ENCODE results near the gene DNAJC3.

Gene DNAJC3

GRCh38 chr13:95822303-95822702 is 145.4 kb downstream of the DNAJC3 start:
- H3K4me3 ChIP-seq: no peak overlapping the region
- no peak for TF ChIP-seq Cebpa-rat (IDR thresholded peaks at IDR 0.05)
- H3K27ac ChIP-seq: no peak overlapping the region
- H3K9me3 ChIP-seq: no peaks in the 10 kb centered on the region
- H3K4me1 ChIP-seq: no peaks in the 10 kb centered on the region
- no peak overlapping the region for H3K4me2 ChIP-seq
- H3K27me3 ChIP-seq: no peaks in the 10 kb centered on the region
- H3K9ac ChIP-seq: no peak overlapping the region
- H3K36me3 ChIP-seq: no peaks in the 10 kb centered on the region
- no peaks in the 10 kb centered on the region for H4K20me1 ChIP-seq

- no peak overlapping the region for H3K27ac ChIP-seq
Observed at GRCh38 chr13:95833126-95833525, 156.2 kb downstream of the DNAJC3 start.

GRCh38 chr13:95833719-95834118 is 156.8 kb downstream of the DNAJC3 start:
- no peak for TF ChIP-seq Cebpa-rat (IDR thresholded peaks at IDR 0.05)
- no peak overlapping the region for H3K4me2 ChIP-seq

More at GRCh38 chr13:95833126-95833525, 156.2 kb downstream of the DNAJC3 start:
- no peak overlapping the region for H3K4me3 ChIP-seq
- TF ChIP-seq Cebpa-rat (IDR thresholded peaks at IDR 0.05): no peak
- H3K4me2 ChIP-seq: no peak overlapping the region
- H3K27me3 ChIP-seq: no peaks in the 10 kb centered on the region
- peaks cover 7% of the 10 kb centered on the region; the same call in 1 of the 2 replicates for H3K9me3 ChIP-seq
- no peaks in the 10 kb centered on the region for H3K4me1 ChIP-seq
- H3K9ac ChIP-seq: no peak overlapping the region
- no peaks in the 10 kb centered on the region for H4K20me1 ChIP-seq
- H3K36me3 ChIP-seq: no peaks in the 10 kb centered on the region

GRCh38 chr13:95834134-95834765 is 157.3 kb downstream of the DNAJC3 start:
- no peak overlapping the region for H3K27ac ChIP-seq
- H3K9me3 ChIP-seq: peaks cover 11% of the 10 kb centered on the region; the same call in 1 of the 2 replicates
- H4K20me1 ChIP-seq: no peaks in the 10 kb centered on the region
- TF ChIP-seq Cebpa-rat (IDR thresholded peaks at IDR 0.05): no peak
- H3K36me3 ChIP-seq: no peaks in the 10 kb centered on the region
- H3K9ac ChIP-seq: no peak overlapping the region
- H3K4me3 ChIP-seq: no peak overlapping the region
- H3K4me1 ChIP-seq: no peaks in the 10 kb centered on the region
- no peak overlapping the region for H3K4me2 ChIP-seq
- H3K27me3 ChIP-seq: no peaks in the 10 kb centered on the region

More at GRCh38 chr13:95833719-95834118, 156.8 kb downstream of the DNAJC3 start:
- H3K4me3 ChIP-seq: no peak overlapping the region
- H3K27me3 ChIP-seq: no peaks in the 10 kb centered on the region
- H3K36me3 ChIP-seq: no peaks in the 10 kb centered on the region
- H3K27ac ChIP-seq: no peak overlapping the region
- H4K20me1 ChIP-seq: no peaks in the 10 kb centered on the region
- H3K9me3 ChIP-seq: peaks cover 11% of the 10 kb centered on the region; the same call in 1 of the 2 replicates
- no peak overlapping the region for H3K9ac ChIP-seq
- no peaks in the 10 kb centered on the region for H3K4me1 ChIP-seq

- Histone ChIP-seq H3K4me2 (no peak overlapping the region), H3K27me3 (no peaks in the 10 kb centered on the region), H3K9me3 (peaks cover 11% of the 10 kb centered on the region), H3K36me3 (no peaks in the 10 kb centered on the region), H3K4me1 (no peaks in the 10 kb centered on the region), H4K20me1 (no peaks in the 10 kb centered on the region), H3K4me3 (no peak overlapping the region), H3K9ac (no peak overlapping the region), H3K27ac (no peak overlapping the region)
- no peak for TF ChIP-seq Cebpa-rat (IDR thresholded peaks at IDR 0.05)
Observed at GRCh38 chr13:95841894-95842293, 165.0 kb downstream of the DNAJC3 start.

GRCh38 chr13:95842898-95843297 is 166.0 kb downstream of the DNAJC3 start:
- TF ChIP-seq Cebpa-rat (IDR thresholded peaks at IDR 0.05): no peak
- Histone ChIP-seq H3K9me3 (peaks cover 6% of the 10 kb centered on the region), H3K9ac (no peak overlapping the region), H3K4me2 (no peak overlapping the region), H3K4me3 (no peak overlapping the region), H4K20me1 (no peaks in the 10 kb centered on the region), H3K27me3 (no peaks in the 10 kb centered on the region), H3K4me1 (no peaks in the 10 kb centered on the region), H3K27ac (no peak overlapping the region), H3K36me3 (no peaks in the 10 kb centered on the region)
